ENCODE results near the gene DNAAF2.
"Not testable (repeated sequence)": the region's sequence is repeated elsewhere in the genome, so short reads cannot be mapped to it uniquely, and the experiment has no call there.

The DNAAF2 gene, protein sequence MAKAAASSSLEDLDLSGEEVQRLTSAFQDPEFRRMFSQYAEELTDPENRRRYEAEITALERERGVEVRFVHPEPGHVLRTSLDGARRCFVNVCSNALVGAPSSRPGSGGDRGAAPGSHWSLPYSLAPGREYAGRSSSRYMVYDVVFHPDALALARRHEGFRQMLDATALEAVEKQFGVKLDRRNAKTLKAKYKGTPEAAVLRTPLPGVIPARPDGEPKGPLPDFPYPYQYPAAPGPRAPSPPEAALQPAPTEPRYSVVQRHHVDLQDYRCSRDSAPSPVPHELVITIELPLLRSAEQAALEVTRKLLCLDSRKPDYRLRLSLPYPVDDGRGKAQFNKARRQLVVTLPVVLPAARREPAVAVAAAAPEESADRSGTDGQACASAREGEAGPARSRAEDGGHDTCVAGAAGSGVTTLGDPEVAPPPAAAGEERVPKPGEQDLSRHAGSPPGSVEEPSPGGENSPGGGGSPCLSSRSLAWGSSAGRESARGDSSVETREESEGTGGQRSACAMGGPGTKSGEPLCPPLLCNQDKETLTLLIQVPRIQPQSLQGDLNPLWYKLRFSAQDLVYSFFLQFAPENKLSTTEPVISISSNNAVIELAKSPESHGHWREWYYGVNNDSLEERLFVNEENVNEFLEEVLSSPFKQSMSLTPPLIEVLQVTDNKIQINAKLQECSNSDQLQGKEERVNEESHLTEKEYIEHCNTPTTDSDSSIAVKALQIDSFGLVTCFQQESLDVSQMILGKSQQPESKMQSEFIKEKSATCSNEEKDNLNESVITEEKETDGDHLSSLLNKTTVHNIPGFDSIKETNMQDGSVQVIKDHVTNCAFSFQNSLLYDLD

DNA sequence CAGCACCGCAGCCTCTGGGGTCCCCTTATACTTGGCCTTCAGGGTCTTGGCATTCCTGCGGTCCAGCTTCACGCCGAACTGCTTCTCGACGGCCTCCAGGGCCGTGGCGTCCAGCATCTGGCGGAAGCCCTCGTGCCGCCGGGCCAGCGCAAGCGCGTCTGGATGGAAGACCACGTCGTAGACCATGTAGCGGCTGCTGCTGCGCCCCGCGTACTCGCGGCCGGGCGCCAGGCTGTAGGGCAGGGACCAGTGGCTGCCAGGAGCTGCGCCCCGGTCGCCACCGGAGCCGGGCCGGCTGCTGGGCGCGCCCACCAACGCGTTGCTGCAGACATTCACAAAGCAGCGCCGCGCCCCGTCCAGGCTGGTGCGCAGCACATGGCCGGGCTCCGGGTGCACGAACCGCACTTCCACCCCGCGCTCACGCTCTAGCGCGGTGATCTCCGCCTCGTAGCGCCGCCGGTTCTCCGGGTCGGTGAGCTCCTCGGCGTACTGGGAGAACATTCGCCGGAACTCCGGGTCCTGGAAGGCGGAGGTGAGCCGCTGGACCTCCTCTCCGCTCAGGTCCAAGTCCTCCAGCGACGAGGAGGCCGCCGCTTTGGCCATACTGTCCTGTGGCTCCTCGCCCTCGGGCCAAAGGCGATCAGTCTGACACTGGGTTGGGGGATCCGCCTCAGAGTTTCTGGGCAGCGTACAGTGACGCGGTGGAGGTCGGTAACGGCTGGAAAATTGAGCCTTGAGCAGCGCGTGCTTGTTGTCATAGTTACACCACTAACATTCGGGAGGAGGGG, at the start of gene DNAAF2:
DNAAF2 (minus strand) TSS at position 698 of the 788 bp plus-strand sequence; CDS start at position 603, 95 bp downstream.
- DNase-seq = peak; percentile 28 to 77 (median 58)
- intact Hi-C loops (cut with DNase I) = loop anchor here (5.0 to 10.0 kb wide), 3 partner anchors 58 to 220 kb away; partner anchors contain the start of genes KLHDC1, KLHDC2 and NEMF

DNA sequence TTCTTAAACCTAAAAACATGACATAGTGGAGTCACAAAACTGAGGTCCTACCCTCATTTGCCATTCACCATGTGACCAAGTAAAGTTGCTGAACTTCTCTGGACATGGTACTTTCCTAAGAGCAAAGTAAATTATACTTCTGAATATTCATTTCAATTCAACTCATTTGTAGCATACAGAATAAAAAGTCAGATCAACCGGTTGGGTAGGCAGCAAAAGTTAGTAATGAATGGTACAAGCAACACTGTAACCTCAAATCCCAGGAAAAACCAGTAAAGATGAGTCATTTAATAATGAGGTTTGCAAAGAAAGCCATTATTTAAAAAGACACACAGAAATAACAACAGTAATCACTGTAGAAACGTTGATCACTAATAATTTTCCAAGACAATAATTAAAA, 44.2 kb upstream of the DNAAF2 start:
- intact Hi-C loops (cut with DNase I) = no loop called here
- no peak for DNase-seq

DNA sequence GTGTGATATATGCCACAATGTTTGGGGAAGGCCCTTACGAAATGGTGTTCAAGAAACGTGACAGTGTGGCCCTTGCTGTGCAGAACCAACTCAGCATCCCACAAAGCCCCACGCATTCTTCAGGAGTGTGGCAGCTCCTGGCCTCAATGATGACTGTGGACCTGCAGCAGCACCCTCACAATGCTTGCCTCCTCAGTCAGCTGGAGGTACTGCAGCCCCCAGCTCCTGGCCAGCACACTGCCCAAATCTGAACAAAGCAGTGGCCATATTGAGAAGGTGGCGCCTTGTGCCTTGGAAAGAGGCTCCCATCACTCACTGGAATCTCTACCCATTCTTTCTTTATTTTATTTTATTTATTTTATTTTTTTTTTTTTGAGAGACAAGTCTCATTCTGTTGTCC, 42.6 kb upstream of the DNAAF2 start:
- intact Hi-C loops (cut with DNase I) = no loop called here
- no peak for DNase-seq

DNA sequence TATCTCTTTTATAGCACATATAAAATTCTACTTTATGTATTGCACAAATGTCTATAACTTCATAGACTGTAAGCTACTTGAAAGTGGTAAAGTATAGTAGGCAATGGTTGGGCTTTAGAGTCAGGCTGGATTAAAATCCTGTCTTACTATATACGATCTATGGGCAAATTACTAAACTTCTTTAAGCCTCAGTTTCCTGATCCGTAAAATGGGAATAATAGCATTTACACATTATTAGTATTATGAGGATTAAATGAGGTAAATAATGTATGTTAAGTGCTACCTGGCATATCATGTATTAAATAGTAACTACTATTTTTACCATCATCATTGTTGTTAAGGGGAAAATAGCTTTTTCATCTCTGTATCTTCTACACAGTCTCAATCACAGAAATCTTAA, 38.5 kb upstream of the DNAAF2 start:
- intact Hi-C loops (cut with DNase I) = no loop called here

DNA sequence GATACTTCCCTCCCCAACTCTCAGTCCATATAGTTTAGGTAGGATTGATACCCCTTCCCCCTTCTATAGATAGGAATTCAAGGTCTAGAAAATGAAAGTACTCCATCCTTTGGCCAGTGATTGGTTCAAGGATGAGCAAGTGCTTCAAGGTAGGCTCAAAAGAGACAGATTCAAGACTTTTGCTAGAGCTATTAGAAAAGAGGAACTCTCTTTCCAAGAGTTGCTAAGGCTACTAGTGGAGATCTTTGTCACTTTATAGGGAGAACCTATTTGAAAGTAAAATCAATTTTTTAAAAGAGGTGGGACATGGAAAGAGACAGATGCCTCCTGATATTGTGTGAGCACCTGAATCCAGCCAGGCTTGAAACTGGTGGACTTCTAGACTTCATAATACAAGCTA, 35.4 kb upstream of the DNAAF2 start:
- intact Hi-C loops (cut with DNase I) = no loop called here
- no peak for DNase-seq

More for the DNA sequence above, 38.5 kb upstream of the DNAAF2 start:
- no peak for DNase-seq

DNA sequence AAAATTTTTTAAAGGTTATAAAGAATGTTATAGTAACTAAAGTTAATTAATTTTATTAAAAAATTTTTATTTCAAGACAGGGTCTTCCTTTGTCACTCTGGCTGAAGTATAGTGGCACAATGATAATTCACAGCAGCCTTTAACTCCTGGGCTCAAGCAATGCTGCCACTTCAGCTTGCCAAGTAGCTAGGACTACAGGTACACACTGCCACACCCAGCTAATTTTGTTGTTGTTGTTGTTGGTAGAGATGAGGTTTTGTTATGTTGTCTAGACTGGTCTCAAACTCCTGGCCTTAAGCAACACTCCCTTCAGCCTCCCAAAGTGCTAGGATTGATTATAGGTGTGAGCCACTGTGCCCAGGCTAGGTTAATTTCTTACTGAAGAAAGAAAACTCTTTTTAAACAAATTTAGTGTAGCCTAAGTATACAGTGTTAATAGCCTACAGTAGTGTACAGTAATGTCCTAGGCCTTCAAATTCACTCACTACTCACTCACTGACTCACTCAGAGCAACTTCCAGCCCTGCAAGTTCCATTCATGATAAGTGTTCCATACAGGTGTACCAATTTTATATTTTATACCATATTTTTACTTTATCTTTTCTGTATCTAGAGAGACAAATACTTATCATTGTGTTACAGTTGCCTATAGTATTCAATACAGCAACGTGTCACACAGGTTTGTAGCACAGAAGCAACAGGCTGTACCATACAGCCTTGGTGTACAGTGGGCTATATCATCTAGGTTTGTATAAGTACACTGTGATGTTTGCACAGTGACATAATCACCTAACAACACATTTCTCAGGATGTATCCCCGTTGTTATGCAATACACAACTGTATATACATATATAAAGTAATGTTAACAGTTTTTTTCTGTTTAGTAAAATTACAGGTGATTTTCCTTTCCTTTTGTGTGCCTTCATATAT, 24.7 kb upstream of the DNAAF2 start:
- no peak for DNase-seq
- intact Hi-C loops (cut with DNase I) = no loop called here

DNA sequence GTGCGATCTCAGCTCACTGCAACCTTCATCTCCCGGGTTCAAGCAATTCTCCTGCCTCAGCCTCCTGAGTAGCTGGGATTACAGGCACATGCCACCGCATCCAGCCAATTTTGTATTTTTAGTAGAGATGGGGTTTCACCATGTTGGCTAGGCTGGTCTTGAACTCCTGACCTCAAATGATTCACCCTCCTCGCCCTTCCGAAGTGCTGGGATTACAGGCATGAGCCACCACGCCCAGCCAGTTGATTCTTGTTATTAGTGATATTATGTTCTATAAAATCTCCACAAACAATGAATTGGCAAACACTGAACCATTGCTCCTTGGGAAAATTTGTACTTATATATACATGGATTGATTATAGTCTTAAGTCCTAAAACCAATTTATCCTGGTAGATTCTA, 22.5 kb upstream of the DNAAF2 start:
- intact Hi-C loops (cut with DNase I); DNase-seq: not testable (repeated sequence)

DNA sequence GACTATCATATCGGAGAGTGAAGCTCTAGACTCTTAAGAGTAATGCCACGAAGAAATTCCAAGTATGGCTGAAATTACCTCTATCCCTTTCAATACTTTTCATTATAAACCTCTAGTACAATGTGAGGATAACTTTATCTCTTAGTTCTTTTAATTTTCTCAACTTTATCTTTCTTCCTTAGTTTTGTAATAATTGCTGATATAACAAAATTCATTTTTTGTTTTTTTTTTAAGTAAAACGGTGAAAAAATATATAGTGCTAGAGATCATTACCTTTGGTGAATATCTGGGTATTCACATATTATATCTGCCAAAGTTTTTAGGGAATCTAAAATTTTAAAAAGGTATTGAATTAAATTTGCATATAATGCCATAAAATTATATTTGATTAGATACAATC, 19.5 kb upstream of the DNAAF2 start:
- DNase-seq = no peak
- intact Hi-C loops (cut with DNase I) = no loop called here

DNA sequence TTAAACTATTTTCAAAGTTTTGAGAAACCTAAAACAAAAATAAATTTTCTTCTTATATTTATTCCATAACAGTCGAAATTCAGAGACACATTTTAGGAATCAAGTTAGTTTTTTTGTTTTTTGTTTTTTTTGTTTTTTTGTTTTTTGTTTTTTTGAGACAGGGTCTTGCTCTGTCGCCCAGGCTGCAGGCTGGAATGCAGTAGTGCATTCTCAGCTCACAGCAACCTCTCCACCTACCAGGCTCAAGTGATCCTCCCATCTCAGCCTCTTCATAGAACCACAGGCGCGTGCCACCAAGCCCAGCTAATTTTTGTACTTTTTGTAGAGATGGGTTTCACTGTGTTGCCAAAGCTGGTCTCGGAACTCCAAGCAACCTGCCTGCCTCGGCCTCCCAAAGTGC, 18.5 kb upstream of the DNAAF2 start:
- intact Hi-C loops (cut with DNase I) = no loop called here
- DNase-seq = no peak

DNA sequence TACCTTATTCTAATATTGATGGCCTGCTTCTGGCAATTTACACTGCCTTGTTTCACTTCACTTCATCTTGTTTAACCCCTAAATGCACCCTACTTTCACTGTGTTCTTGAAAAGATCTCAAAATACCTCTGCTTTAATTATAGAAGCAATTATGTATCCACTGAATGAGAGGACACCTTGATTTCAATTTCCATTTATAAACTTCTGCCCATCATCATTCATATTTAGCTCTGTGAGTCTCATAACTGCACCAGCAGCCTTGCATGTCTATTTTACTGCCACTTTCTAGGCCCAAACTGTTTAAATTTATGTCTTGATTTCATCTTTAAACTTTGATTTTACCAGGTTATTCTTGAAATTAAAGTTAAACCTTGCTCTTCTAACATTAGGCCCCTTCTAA, 7.1 kb upstream of the DNAAF2 start:
- no peak for DNase-seq
- intact Hi-C loops (cut with DNase I) = no loop called here

DNA sequence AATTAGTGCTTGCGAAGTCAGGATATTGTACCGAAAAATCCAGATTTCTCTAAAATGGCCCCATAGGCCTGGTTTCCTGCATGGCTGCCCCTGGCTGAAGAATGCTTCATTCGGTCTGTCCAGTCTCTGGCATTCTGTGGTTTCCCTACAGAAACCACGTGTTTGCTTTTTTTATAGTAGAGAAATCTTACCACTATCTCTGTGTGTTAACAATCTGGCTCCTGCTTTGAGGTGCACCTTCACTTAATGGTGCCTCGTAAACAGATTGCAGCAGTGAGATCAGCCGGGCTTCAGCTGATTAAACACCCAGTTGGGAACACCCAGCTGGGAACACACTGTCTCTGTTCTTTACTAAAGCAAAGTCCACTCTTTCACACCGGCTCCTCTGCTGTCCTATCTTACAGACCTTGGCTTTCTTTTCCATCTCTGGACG, 6.7 kb upstream of the DNAAF2 start:
- DNase-seq = no peak
- intact Hi-C loops (cut with DNase I) = no loop called here

DNA sequence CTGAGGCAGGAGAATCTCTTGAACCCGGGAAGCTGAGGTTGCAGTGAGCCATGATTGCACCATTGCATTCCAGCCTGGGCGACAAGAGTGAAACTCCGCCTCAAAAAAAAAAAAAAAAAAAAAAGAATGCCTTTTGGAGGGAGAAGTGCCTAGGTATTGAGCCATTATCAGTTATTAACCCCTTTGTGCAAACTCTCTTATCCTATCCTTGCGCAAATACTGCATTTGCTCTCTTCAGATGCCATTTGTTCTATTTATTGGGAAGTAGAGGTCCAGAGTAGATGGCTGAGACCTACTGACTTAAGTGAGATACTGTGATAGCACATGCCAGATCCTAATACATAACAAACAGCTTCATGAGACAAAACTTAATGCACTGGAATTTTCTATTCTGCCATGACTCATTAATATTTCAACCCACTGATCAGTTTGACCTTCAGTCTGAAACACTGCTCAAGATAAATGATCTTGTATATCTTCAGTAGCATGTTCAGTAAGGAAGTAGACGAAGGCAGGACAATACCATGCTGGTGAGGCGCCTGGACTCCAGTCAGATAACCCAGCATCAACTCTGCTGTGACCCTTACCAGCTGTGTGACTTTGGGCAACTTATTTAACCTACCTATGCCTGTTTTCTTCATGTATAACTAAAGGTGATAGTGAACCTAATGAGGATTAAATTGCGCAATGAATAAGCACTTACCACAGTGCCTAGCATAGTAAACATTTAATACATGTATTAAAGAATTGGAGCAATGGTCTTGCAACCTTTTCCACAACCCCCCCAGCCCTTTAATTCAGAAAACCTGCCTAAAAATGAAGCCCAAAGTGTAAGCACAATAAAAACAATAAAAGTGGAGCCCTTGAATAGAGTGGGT, 5.7 kb upstream of the DNAAF2 start:
- intact Hi-C loops (cut with DNase I) = no loop called here
- no peak for DNase-seq

DNA sequence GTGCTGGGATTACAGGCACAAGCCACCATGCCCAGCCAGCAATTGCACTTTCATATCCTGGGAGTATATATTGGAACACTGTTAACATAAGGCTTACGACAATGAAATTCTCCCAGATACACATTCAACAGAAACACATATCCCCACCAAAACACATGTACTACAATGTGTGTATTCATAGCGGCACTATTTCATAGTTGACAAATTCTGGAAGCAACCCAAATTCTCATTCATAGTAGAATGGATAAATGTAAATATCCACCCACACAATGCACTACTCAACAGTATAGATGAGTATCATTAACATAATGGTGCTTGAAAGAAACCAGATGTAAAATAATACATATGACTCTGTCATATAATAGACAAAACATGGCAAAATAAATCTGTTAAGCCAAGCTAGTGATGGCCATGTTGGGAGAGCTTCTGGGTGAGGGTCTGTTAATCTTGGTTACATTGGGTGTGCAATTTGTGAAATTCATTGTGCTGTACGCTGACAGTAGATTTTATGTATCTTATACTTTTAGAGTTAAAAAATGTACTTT, 2.6 kb upstream of the DNAAF2 start:
- intact Hi-C loops (cut with DNase I) = loop anchor here (5.0 to 10.0 kb wide), 2 partner anchors 55 to 217 kb away; partner anchors contain the start of genes KLHDC1 and NEMF

DNA sequence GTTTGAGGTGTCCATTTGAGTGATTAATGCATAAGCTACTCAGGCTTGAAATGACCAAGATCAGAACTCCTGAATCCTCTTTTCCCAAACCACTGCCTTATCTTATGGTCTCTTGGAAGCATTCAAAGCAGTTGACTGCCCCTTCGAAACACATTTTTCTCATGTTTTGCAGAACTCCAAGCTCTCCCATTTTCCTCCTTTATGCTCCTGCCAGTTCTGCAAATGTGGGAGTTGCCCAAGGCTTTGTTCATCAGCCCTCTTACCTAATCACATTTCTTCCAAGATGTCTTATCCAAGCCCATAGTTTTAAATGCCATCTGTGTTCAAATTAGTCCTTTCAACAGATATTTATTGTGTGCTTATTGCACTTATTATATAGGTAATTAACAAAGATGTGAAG, 1.8 kb upstream of the DNAAF2 start:
- no peak for DNase-seq
- intact Hi-C loops (cut with DNase I) = loop anchor here (5.0 to 10.0 kb wide), 2 partner anchors 55 to 218 kb away; partner anchors contain the start of genes KLHDC1 and NEMF

More for the DNA sequence above, 2.6 kb upstream of the DNAAF2 start:
- no peak for DNase-seq

DNA sequence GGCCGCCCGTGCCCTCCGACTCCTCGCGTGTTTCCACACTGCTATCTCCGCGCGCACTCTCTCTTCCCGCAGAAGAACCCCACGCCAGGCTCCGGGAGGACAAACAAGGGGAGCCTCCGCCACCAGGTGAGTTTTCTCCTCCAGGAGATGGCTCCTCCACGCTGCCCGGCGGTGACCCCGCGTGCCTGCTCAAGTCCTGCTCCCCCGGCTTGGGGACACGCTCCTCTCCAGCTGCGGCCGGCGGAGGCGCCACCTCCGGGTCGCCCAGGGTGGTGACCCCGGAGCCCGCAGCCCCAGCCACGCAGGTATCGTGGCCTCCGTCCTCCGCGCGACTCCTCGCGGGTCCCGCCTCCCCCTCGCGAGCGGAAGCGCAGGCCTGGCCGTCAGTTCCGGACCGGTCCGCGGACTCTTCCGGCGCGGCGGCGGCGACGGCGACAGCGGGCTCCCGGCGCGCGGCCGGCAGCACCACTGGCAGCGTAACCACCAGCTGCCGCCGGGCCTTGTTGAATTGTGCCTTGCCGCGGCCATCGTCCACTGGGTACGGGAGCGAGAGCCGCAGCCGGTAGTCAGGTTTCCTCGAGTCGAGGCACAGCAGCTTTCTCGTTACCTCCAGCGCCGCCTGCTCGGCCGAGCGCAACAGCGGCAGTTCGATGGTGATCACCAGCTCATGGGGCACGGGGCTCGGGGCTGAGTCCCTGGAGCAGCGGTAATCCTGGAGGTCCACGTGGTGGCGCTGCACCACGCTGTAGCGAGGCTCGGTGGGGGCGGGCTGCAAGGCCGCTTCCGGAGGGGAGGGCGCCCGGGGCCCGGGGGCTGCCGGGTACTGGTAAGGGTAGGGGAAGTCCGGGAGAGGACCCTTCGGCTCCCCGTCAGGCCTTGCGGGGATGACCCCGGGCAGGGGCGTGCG, 1.2 kb downstream of the DNAAF2 start:
- DNase-seq = peak; percentile 84 to 98 (median 95)
- intact Hi-C loops (cut with DNase I) = loop anchor here (5.0 to 10.0 kb wide), 2 partner anchors 133 to 221 kb away; partner anchors contain the start of genes KLHDC2 and NEMF

Data from head of caudate nucleus (tissue), 42 donors.